KMS-11 (cell line): ENCODE results near the gene LRRC3C.

Experiments
- H2AFZ ChIP-seq: fragments of 200-600 bp; sonication (generic); 2 replicates; pipeline ENCODE4 v1.6.1; 2016; ENCODE audit warnings: antibody characterized with exemption, mixed run types, low read depth
- H3K27ac ChIP-seq: fragments of 200-600 bp; sonication (generic); 2 replicates; pipeline ENCODE4 v1.6.1; 2016; ENCODE audit warnings: mild to moderate bottlenecking, mixed run types
- H3K27me3 ChIP-seq: fragments of 200-600 bp; sonication (generic); 2 replicates; pipeline ENCODE4 v1.6.1; 2017; ENCODE audit warnings: mild to moderate bottlenecking, low read depth, mixed run types, moderate library complexity; ENCODE audit not compliant: insufficient read depth
- H3K36me3 ChIP-seq: fragments of 200-600 bp; sonication (generic); 2 replicates; pipeline ENCODE4 v1.6.1; 2017; ENCODE audit warnings: mild to moderate bottlenecking, mixed run types; ENCODE audit not compliant: insufficient read depth
- H3K4me1 ChIP-seq: fragments of 200-600 bp; sonication (generic); 2 replicates; pipeline ENCODE4 v1.6.1; 2016; ENCODE audit warnings: mild to moderate bottlenecking, low read depth, mixed run types; ENCODE audit not compliant: poor library complexity, severe bottlenecking
- H3K4me2 ChIP-seq: fragments of 200-600 bp; sonication (generic); 2 replicates; pipeline ENCODE4 v1.7.0; 2016; ENCODE audit warnings: mild to moderate bottlenecking, mixed run types
- H3K4me3 ChIP-seq: fragments of 200-600 bp; sonication (generic); IDR thresholded peaks from 2 replicates; pipeline ENCODE4 v1.6.1; 2017; ENCODE audit warnings: low read depth, low read length, mixed read lengths; ENCODE audit not compliant: insufficient read depth
- H3K79me2 ChIP-seq: fragments of 200-600 bp; sonication (generic); 2 replicates; pipeline ENCODE4 v1.6.1; 2016; ENCODE audit warnings: low read depth, mixed run types; ENCODE audit not compliant: insufficient read depth
- H3K9ac ChIP-seq: fragments of 200-600 bp; sonication (generic); 2 replicates; pipeline ENCODE4 v1.6.1; 2016; ENCODE audit warnings: mild to moderate bottlenecking, mixed run types
- H4K20me1 ChIP-seq: fragments of 200-600 bp; sonication (generic); 2 replicates; pipeline ENCODE4 v1.6.1; 2016; ENCODE audit warnings: mild to moderate bottlenecking, mixed run types; ENCODE audit not compliant: insufficient read depth
- TF ChIP-seq, protein P1 (sequence below): fragments of 200-600 bp; sonication (generic); conservative IDR thresholded peaks from 2 replicates; pipeline ENCODE4 v1.6.1; 2017; ENCODE audit warnings: low read depth, mild to moderate bottlenecking, antibody characterized with exemption, low read length, moderate library complexity, mixed read lengths

The LRRC3C gene

GRCh38 chr17:39922006-39922405 lies 5.5 kb upstream of the LRRC3C start:
- Histone ChIP-seq H3K36me3 (peaks cover 11% of the 10 kb centered on the region; the same call in 1 of the 2 replicates), H3K27ac (no peak overlapping the region), H2AFZ (no peak overlapping the region), H3K4me2 (no peak overlapping the region), H3K4me1 (peaks cover 67% of the 10 kb centered on the region), H4K20me1 (no peaks in the 10 kb centered on the region; the same call in 1 of the 2 replicates), H3K79me2 (peaks cover 43% of the 10 kb centered on the region), H3K4me3 (no peak overlapping the region), H3K9ac (no peak overlapping the region), H3K27me3 (no peaks in the 10 kb centered on the region)
- TF ChIP-seq, protein P1, sequence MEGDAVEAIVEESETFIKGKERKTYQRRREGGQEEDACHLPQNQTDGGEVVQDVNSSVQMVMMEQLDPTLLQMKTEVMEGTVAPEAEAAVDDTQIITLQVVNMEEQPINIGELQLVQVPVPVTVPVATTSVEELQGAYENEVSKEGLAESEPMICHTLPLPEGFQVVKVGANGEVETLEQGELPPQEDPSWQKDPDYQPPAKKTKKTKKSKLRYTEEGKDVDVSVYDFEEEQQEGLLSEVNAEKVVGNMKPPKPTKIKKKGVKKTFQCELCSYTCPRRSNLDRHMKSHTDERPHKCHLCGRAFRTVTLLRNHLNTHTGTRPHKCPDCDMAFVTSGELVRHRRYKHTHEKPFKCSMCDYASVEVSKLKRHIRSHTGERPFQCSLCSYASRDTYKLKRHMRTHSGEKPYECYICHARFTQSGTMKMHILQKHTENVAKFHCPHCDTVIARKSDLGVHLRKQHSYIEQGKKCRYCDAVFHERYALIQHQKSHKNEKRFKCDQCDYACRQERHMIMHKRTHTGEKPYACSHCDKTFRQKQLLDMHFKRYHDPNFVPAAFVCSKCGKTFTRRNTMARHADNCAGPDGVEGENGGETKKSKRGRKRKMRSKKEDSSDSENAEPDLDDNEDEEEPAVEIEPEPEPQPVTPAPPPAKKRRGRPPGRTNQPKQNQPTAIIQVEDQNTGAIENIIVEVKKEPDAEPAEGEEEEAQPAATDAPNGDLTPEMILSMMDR, result no peak

GRCh38 chr17:39923230-39923629 lies 4.3 kb upstream of the LRRC3C start:
- Histone ChIP-seq H4K20me1 (no peaks in the 10 kb centered on the region; the same call in 1 of the 2 replicates), H3K4me1 (peaks cover 67% of the 10 kb centered on the region), H3K27ac (no peak overlapping the region), H2AFZ (no peak overlapping the region), H3K36me3 (peaks cover 11% of the 10 kb centered on the region; the same call in 1 of the 2 replicates), H3K9ac (no peak overlapping the region), H3K4me3 (no peak overlapping the region), H3K4me2 (no peak overlapping the region; the same call in 1 of the 2 replicates), H3K79me2 (peaks cover 46% of the 10 kb centered on the region), H3K27me3 (no peaks in the 10 kb centered on the region)
- TF ChIP-seq, protein P1, result no peak

- no peak overlapping the region for H2AFZ ChIP-seq
- H4K20me1 ChIP-seq, result no peaks in the 10 kb centered on the region; the same call in 1 of the 2 replicates
- H3K36me3 ChIP-seq, result peaks cover 11% of the 10 kb centered on the region; the same call in 1 of the 2 replicates
- H3K4me2 ChIP-seq, result peak overlapping the region; percentile 75
- peaks cover 46% of the 10 kb centered on the region for H3K79me2 ChIP-seq
- peak overlapping the region; percentile 97; the same call in 1 of the 2 replicates for H3K27ac ChIP-seq
- H3K4me3 ChIP-seq, result no peak overlapping the region
- H3K27me3 ChIP-seq, result no peaks in the 10 kb centered on the region
- peaks cover 67% of the 10 kb centered on the region for H3K4me1 ChIP-seq
- TF ChIP-seq, protein P1, result no peak; the same call in 1 of the 2 replicates
- H3K9ac ChIP-seq, result no peak overlapping the region; the same call in 1 of the 2 replicates
These were observed 3.5 kb upstream of the LRRC3C start for GRCh38 chr17:39923836-39924690.

GRCh38 chr17:39924691-39925055 lies 2.9 kb upstream of the LRRC3C start:
- Histone ChIP-seq H3K9ac (peak overlapping the region; percentile 91; the same call in 1 of the 2 replicates), H3K36me3 (peaks cover 11% of the 10 kb centered on the region; the same call in 1 of the 2 replicates), H3K79me2 (peaks cover 46% of the 10 kb centered on the region), H2AFZ (no peak overlapping the region), H3K4me3 (no peak overlapping the region), H3K27me3 (no peaks in the 10 kb centered on the region), H3K4me2 (peak overlapping the region; percentile 75), H3K4me1 (peaks cover 67% of the 10 kb centered on the region), H3K27ac (peak overlapping the region; percentile 97), H4K20me1 (no peaks in the 10 kb centered on the region; the same call in 1 of the 2 replicates)
- TF ChIP-seq, protein P1, result no peak
